Endothelial cell of umbilical vein (primary cell): ENCODE results near the gene SLC1A3.

Experiments used
- JUN ChIP-seq: IDR thresholded peaks from 2 replicates; pipeline ENCODE4 v1.6.1; 2011; ENCODE audit warnings: borderline replicate concordance, low read depth; ENCODE audit not compliant: insufficient read length, insufficient read depth
- POLR2A ChIP-seq: IDR thresholded peaks from 2 replicates; pipeline ENCODE4 v1.6.1; 2012; ENCODE audit warnings: low read depth, mild to moderate bottlenecking, control low read depth, low read length
- TF ChIP-seq, protein P1 (sequence below), 2 donors: IDR thresholded peaks; 1 replicate in 1 of 2; 2 replicates in 1 of 2; pipeline ENCODE4 v1.5.1; 2011; ENCODE audit warnings: low read length in 2 of 2, mild to moderate bottlenecking in 2 of 2, moderate library complexity in 2 of 2, control low read depth in 1 of 2, inconsistent platforms in 1 of 2, low read depth in 1 of 2; ENCODE audit not compliant: insufficient read depth in 1 of 2; ENCODE audit errors: extremely low read depth in 1 of 2

DNA sequence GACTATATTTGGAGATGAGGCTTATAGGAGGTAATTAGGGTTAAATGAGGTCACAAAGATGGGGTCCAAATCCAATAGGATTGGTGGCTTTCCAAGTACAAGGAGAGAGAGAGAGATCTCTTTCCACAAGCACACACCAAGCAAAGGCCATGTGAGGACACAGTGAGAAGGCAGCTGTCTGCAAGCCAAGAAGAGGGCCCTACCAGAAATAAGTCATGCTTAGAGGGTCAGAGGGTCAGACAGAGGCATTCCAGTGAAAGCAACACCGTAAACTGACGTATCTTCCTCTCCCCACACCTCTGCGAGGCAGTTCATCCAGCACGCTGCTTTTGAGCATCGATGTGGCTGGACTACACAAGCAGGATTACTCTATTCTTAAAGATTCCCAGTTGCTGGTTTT is 87.9 kb downstream of the SLC1A3 start:
- TF ChIP-seq, protein P1, sequence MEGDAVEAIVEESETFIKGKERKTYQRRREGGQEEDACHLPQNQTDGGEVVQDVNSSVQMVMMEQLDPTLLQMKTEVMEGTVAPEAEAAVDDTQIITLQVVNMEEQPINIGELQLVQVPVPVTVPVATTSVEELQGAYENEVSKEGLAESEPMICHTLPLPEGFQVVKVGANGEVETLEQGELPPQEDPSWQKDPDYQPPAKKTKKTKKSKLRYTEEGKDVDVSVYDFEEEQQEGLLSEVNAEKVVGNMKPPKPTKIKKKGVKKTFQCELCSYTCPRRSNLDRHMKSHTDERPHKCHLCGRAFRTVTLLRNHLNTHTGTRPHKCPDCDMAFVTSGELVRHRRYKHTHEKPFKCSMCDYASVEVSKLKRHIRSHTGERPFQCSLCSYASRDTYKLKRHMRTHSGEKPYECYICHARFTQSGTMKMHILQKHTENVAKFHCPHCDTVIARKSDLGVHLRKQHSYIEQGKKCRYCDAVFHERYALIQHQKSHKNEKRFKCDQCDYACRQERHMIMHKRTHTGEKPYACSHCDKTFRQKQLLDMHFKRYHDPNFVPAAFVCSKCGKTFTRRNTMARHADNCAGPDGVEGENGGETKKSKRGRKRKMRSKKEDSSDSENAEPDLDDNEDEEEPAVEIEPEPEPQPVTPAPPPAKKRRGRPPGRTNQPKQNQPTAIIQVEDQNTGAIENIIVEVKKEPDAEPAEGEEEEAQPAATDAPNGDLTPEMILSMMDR (IDR thresholded peaks at IDR 0.05; ENCODE audit: extremely low read depth in 1 of 2, insufficient read depth in 1 of 2, low read depth in 1 of 2, low read length in 2 of 2) = no peak
- TF ChIP-seq POLR2A (no peak), JUN (no peak)
